Body of pancreas (tissue), 4 donors: ENCODE measurements around the gene SMOC2. TPM values are rescaled to one million over a fixed set of nuclear protein-coding genes. Genes with fewer than 3 reads are reported as not detected.
"Not testable (repeated sequence)": the region's sequence is repeated elsewhere in the genome, so short reads cannot be mapped to it uniquely, and the experiment has no call there.

Experiments
- ATAC-seq: fragments of 150-250 bp; one replicate; pipeline ENCODE4 v1.9.1; 2016
- DNase-seq, 4 donors: peaks; one replicate each; pipeline ENCODE4 v3.0.0-alpha.2; 2019
- H3K27ac ChIP-seq, 4 donors: fragments of 200-600 bp; sonication (generic); 1 replicate in 3 of 4; 2 replicates in 1 of 4; pipeline versions ENCODE4 v1.5.1 to v1.6.1; 2016 to 2019; ENCODE audit warnings: mild to moderate bottlenecking in 1 of 4, mixed read lengths in 1 of 4, moderate library complexity in 1 of 4
- H3K27me3 ChIP-seq, 2 donors: fragments of 200-600 bp; sonication (generic); one replicate each; pipeline ENCODE4 v1.6.0; 2016; ENCODE audit warnings: mild to moderate bottlenecking in 1 of 2
- H3K36me3 ChIP-seq, 2 donors: fragments of 200-600 bp; sonication (generic); replicated peaks in 1 of 2; 2 replicates each; pipeline ENCODE4 v1.5.1; 2016; ENCODE audit warnings: low read depth in 2 of 2; ENCODE audit not compliant: insufficient read depth in 1 of 2
- H3K4me1 ChIP-seq: fragments of 200-600 bp; sonication (generic); one replicate; pipeline ENCODE4 v1.6.0; 2016
- H3K4me3 ChIP-seq, 2 donors: fragments of 200-600 bp; sonication (generic); 1 replicate in 1 of 2; 2 replicates in 1 of 2; pipeline ENCODE4 v1.5.1; 2016 to 2019
- H3K9me3 ChIP-seq, 3 donors: fragments of 200-600 bp; sonication (generic); 1 replicate in 2 of 3; 2 replicates in 1 of 3; pipeline ENCODE4 v1.5.1; 2016
- POLR2A ChIP-seq, 3 donors: fragments of 450-650 bp; IDR thresholded peaks; one replicate each; pipeline ENCODE4 v1.6.1; 2016; ENCODE audit warnings: antibody characterized with exemption in 3 of 3, mild to moderate bottlenecking in 2 of 3
- WGBS, 2 donors: methylation state at CpG; one replicate each; pipeline ENCODE4 v1.1.5; 2017; 5-methylcytosine and 5-hydroxymethylcytosine counted together
- intact Hi-C: fragments of 100-400 bp; cut with DNase I; formaldehyde crosslinking; loops from one replicate; pipeline ENCODE4 v1.15.1; 2023
- total RNA-seq, 2 donors: library from RNA; depleted of rRNA; stranded (reverse); fragments of >200 nt; gene quantifications; one replicate each; pipeline ENCODE4 v1.1.0, GENCODE V29; 2016
- TF ChIP-seq, protein P1 (sequence below), 7 experiments: fragments of 450-650 bp in 4 of 7; fragments of 200-600 bp in 3 of 7; sonication (generic) in 3 of 7; IDR thresholded peaks; one replicate each; pipeline ENCODE4 v1.5.1; 2016 to 2019; ENCODE audit warnings: antibody characterized with exemption in 7 of 7

The SMOC2 gene
- total RNA-seq, 2 donors from 2014 or later = 22.7 to 31.4 TPM

DNA sequence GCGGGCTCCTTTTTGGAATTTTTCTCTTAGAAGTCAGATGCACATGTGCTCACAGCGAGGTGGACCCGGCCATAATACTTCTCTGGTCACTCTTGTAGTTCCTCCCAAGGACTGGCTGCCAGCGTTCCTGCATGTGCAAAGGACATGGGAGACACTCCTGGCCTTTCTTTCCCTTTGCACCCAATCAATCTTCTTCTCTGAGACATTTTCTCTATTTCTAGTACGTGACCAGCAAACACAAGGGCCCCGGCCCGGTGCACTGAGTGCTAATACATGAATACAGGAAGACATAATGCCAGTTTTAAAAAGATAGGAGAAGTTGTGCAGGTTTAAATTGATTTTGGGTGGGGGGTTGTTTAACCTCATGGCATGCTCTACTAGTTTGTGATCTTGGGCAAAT, 233.6 kb downstream of the SMOC2 start:
- WGBS, 2 donors = 72 to 79% methylated on average over 7 of the region's 7 CpGs
- no peak for ATAC-seq
- intact Hi-C loops = no loop called here

DNA sequence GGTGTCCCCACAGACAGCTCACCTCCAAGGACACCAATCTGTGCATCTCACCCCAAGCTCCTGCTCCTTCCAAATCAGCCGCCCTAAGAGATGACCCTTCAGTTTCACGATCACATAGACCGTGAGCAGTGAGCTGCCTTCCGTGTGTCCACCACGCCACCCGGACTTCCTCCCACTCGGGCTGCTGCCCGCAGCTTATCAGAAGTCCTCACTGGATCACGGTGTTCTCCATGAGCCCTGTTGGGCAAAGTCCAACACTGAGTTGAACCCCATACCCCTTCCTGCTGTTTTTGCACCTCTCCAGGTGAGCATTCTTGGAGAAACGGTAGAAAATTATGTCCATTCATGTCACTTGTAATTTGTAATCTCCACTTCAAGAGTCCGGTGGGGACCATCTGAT, 234.4 kb downstream of the SMOC2 start:
- no peak overlapping the region for H3K27ac ChIP-seq
- DNase-seq (no peak), ATAC-seq (no peak)
- intact Hi-C loops = no loop called here
- 64% methylated on average over 11 of the region's 11 CpGs for WGBS, 2 donors
- no peaks in the 10 kb centered on the region for H3K4me1 ChIP-seq
- H3K36me3 ChIP-seq = no peaks in the 10 kb centered on the region
- no peaks in the 10 kb centered on the region for H3K9me3 ChIP-seq
- TF ChIP-seq POLR2A (IDR thresholded peaks at IDR 0.05) = no peak
- TF ChIP-seq, protein P1, sequence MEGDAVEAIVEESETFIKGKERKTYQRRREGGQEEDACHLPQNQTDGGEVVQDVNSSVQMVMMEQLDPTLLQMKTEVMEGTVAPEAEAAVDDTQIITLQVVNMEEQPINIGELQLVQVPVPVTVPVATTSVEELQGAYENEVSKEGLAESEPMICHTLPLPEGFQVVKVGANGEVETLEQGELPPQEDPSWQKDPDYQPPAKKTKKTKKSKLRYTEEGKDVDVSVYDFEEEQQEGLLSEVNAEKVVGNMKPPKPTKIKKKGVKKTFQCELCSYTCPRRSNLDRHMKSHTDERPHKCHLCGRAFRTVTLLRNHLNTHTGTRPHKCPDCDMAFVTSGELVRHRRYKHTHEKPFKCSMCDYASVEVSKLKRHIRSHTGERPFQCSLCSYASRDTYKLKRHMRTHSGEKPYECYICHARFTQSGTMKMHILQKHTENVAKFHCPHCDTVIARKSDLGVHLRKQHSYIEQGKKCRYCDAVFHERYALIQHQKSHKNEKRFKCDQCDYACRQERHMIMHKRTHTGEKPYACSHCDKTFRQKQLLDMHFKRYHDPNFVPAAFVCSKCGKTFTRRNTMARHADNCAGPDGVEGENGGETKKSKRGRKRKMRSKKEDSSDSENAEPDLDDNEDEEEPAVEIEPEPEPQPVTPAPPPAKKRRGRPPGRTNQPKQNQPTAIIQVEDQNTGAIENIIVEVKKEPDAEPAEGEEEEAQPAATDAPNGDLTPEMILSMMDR (IDR thresholded peaks at IDR 0.05) = no peak
- no peak overlapping the region for H3K4me3 ChIP-seq
- no peaks in the 10 kb centered on the region for H3K27me3 ChIP-seq

More for the DNA sequence above, 233.6 kb downstream of the SMOC2 start:
- TF ChIP-seq, protein P1 (IDR thresholded peaks at IDR 0.05) = no peak
- no peak for TF ChIP-seq POLR2A (IDR thresholded peaks at IDR 0.05)
- Histone ChIP-seq H3K27me3 (no peaks in the 10 kb centered on the region), H3K4me3 (no peak overlapping the region), H3K36me3 (no peaks in the 10 kb centered on the region), H3K9me3 (no peaks in the 10 kb centered on the region), H3K4me1 (no peaks in the 10 kb centered on the region), H3K27ac (no peak overlapping the region)
- DNase-seq = no peak

DNA sequence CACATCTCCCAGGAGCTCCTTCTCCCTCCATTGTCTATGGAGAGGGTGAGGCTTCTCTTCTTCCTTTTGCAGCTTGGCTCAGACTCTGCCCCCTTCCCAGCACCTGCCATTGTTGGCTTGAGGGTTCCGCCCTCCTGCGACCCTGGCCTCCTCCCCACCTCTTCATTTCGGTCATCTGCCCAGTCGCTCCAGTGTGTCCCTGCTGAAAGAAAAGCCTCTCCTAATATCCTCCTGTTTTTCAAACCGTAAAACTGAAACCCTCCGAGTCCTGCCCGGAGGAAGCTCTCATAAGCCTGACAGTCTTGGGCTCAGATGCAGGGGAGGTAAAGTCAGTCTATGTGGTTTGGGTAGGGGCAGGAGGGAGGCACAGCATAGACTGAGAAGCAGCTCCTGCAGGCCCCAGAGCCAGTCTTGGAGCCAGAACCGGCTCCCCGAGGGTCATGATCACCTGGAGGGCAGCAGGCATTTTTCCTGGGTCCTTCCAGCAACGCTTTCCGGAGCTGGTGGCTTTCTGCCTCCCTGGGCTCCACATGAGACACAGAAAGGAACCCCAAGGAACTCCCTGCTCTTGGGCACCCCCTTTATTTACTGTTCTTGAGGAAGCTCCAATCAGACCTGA, 235.1 kb downstream of the SMOC2 start:
- DNase-seq (no peak), ATAC-seq (no peak)
- H3K27ac ChIP-seq = no peak overlapping the region
- H3K36me3 ChIP-seq = no peaks in the 10 kb centered on the region
- 86 to 93% methylated on average over 11 of the region's 11 CpGs for WGBS, 2 donors
- no peaks in the 10 kb centered on the region for H3K4me1 ChIP-seq
- intact Hi-C loops = no loop called here
- no peaks in the 10 kb centered on the region for H3K27me3 ChIP-seq
- no peaks in the 10 kb centered on the region for H3K9me3 ChIP-seq
- no peak for TF ChIP-seq POLR2A (IDR thresholded peaks at IDR 0.05)
- TF ChIP-seq, protein P1 (IDR thresholded peaks at IDR 0.05) = no peak
- H3K4me3 ChIP-seq = no peak overlapping the region

DNA sequence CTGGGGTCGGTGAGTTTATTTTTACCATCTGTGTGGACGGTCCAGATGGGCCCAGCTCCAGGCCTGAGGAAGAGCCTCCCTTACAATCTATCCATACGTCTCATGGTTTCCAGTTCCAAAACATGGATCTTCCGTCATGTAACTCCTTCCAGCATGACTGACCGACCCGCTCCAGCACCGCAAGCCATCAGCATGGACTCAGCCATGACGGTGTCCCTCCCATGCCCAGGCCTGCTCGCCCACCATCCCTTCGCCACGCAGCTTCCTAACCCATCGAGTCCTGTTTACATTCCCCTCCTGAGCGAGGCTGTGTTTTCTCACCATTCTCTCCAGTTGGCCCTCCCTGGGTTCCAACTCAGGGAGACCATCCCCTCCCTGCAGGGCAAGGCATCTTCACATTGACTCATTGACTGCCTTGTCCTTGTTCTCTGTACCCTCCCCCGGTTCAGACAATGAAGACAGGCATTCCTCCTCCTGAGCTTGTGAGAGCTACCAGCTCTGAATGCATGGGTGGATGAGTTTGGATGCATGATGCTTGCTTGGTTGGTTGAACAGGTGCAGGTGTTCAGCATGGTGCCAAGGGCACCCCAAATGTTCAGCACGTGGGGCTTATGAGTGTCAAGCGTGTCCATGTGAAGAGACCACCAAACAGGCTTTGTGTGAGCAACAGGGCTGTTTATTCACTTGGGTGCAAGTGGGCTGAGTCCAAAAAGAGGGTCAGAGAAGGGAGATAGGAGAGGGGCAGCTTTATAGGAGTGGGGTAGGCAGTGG, 235.8 kb downstream of the SMOC2 start:
- DNase-seq = no peak

DNA sequence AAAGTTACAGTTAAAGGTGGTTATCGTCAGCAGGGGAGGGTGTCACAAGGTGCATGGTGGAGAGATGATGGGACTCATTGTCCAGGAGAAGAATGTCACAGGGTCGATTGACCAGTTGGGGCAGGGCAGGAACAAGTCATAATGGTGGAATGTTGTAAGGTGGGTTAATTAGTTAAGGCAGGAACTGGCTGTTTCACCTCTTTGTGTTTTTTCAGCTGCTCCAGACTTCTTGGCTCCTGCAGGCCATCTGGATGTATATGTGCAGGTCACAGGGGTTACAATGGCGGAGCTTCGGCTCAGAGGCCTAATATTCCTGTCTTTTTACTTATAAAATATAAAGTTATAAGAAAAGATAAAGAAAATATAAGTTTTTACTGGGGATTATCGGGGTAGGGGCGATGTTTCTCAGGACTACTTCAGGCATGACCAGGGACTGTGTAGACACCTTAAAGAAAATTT, 236.4 kb downstream of the SMOC2 start:
- H3K36me3 ChIP-seq, ATAC-seq, H3K27me3 ChIP-seq, DNase-seq, H3K27ac ChIP-seq, intact Hi-C loops, H3K9me3 ChIP-seq, H3K4me1 ChIP-seq, H3K4me3 ChIP-seq: not testable (repeated sequence)
- WGBS, 2 donors = 63 to 68% methylated on average over 6 of the region's 6 CpGs

More for the DNA sequence above, 235.8 kb downstream of the SMOC2 start:
- ATAC-seq = no peak
- TF ChIP-seq, protein P1 (IDR thresholded peaks at IDR 0.05) = no peak
- no peak for TF ChIP-seq POLR2A (IDR thresholded peaks at IDR 0.05)
- Histone ChIP-seq H3K36me3 (no peaks in the 10 kb centered on the region), H3K9me3 (no peaks in the 10 kb centered on the region), H3K4me3 (no peak overlapping the region), H3K4me1 (no peaks in the 10 kb centered on the region), H3K27me3 (no peaks in the 10 kb centered on the region), H3K27ac (no peak overlapping the region)
- intact Hi-C loops = no loop called here
- WGBS, 2 donors = 76 to 83% methylated on average over 15 to 16 of the region's 16 CpGs
